GM21528 (cell line): Measurements from ENCODE around the gene DDHD1.
"Not testable (repeated sequence)": the region's sequence is repeated elsewhere in the genome, so short reads cannot be mapped to it uniquely, and the experiment has no call there.

Experiments used
- ATAC-seq: cut with Tn5 transposase; IDR thresholded peaks from one replicate; pipeline ENCODE4 v1.9.1; 2021; ENCODE audit warnings: mild to moderate bottlenecking, moderate library complexity; ENCODE audit not compliant: unreplicated experiment, low FRiP score

The DDHD1 gene

GRCh38 chr14:53109105-53110041, 43.8 kb downstream of the DDHD1 start:
- ATAC-seq = peak; percentile 88

GRCh38 chr14:53108292-53109104, 44.6 kb downstream of the DDHD1 start:
- ATAC-seq = peak; percentile 21

- no peak for ATAC-seq
These were observed 46.4 kb downstream of the DDHD1 start for GRCh38 chr14:53106768-53107167.

- no peak for ATAC-seq
These were observed 49.3 kb downstream of the DDHD1 start for GRCh38 chr14:53103636-53104340.

- no peak for ATAC-seq
These were observed 59.9 kb downstream of the DDHD1 start for GRCh38 chr14:53093206-53093605.

GRCh38 chr14:53090853-53091252, 62.3 kb downstream of the DDHD1 start:
- ATAC-seq = no peak

GRCh38 chr14:53084954-53085353, 68.2 kb downstream of the DDHD1 start:
- not testable (repeated sequence) for ATAC-seq

- no peak for ATAC-seq
These were observed 88.6 kb downstream of the DDHD1 start for GRCh38 chr14:53064475-53064874.

- ATAC-seq = no peak
These were observed 90.3 kb downstream of the DDHD1 start for GRCh38 chr14:53062856-53063255.

- no peak for ATAC-seq
These were observed 93.1 kb downstream of the DDHD1 start for GRCh38 chr14:53060046-53060445.

GRCh38 chr14:53055003-53055402, 98.1 kb downstream of the DDHD1 start:
- ATAC-seq = no peak

- no peak for ATAC-seq
These were observed 98.7 kb downstream of the DDHD1 start for GRCh38 chr14:53054457-53054856.

GRCh38 chr14:53048631-53049030, 104.5 kb downstream of the DDHD1 start:
- no peak for ATAC-seq

- ATAC-seq = no peak
These were observed 105.6 kb downstream of the DDHD1 start for GRCh38 chr14:53047307-53048069.

GRCh38 chr14:53044486-53044885, 108.6 kb downstream of the DDHD1 start:
- ATAC-seq = no peak

- no peak for ATAC-seq
These were observed 110.0 kb downstream of the DDHD1 start for GRCh38 chr14:53043027-53043581.

GRCh38 chr14:53042480-53042879, 110.6 kb downstream of the DDHD1 start:
- ATAC-seq = no peak

- ATAC-seq = no peak
These were observed 112.1 kb downstream of the DDHD1 start for GRCh38 chr14:53041067-53041466.

- no peak for ATAC-seq
These were observed 114.5 kb downstream of the DDHD1 start for GRCh38 chr14:53038629-53039028.

- no peak for ATAC-seq
These were observed 116.1 kb downstream of the DDHD1 start for GRCh38 chr14:53037016-53037415.
